SH-SY5Y (cell line): ENCODE results near the gene RANBP2.

ENCODE experiments used
- GATA2 ChIP-seq: IDR thresholded peaks from 2 replicates; pipeline ENCODE4 v1.6.1; 2011; ENCODE audit warnings: mild to moderate bottlenecking, low read depth, low read length
- GATA3 ChIP-seq: IDR thresholded peaks from 2 replicates; pipeline ENCODE4 v1.6.1; 2011; ENCODE audit warnings: low read depth, mild to moderate bottlenecking, low read length, moderate library complexity

GRCh38 chr2:108704871-108705270, 14.4 kb upstream of the RANBP2 start:
- TF ChIP-seq GATA3 = no peak
- no peak for TF ChIP-seq GATA2
